ENCODE data around the gene PNMA8C.
A peak's percentile ranks its signal among the peaks of the same experiment; 100 is the strongest.

The PNMA8C gene

DNA sequence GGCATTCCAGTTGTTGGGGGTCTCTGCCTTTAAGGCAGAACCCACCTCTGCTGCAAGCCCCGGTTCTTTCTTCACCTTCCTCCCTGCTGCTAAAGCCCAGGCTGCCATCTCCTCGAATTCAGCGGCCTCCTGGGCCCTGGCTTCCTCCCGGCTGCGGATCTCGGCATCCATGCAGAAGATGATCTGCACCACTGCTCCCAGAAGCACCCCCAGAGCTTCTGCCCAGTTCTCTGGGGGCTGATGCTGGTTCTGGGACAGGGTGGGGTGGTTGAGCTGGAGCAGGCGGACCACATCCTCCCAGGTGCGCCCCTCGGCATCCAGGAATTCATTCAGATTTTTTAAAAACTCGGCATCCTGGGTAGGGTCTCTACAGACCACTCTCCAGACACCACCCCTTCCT lies 41.6 kb upstream of the PNMA8C start:
- no peak overlapping the region for H3K4me3 ChIP-seq (ENCODE audit: low read depth, low read length)
- in situ Hi-C loops (cut with HindIII; ENCODE audit: low sequenced_read_pairs): no loop called here
- DNase-seq (ENCODE audit: low read depth): no peak
- TF ChIP-seq CTCF (IDR thresholded peaks at IDR 0.05; ENCODE audit: low read depth, low read length, missing control alignments): no peak

GRCh38 chr19:46469541-46470185 lies 40.9 kb upstream of the PNMA8C start:
- no peak overlapping the region for H3K4me3 ChIP-seq (ENCODE audit: low read depth, low read length)
- in situ Hi-C loops (cut with HindIII; ENCODE audit: low sequenced_read_pairs): no loop called here
- TF ChIP-seq CTCF (IDR thresholded peaks at IDR 0.05; ENCODE audit: low read depth, low read length, missing control alignments): no peak
- DNase-seq (ENCODE audit: low read depth): no peak

DNA sequence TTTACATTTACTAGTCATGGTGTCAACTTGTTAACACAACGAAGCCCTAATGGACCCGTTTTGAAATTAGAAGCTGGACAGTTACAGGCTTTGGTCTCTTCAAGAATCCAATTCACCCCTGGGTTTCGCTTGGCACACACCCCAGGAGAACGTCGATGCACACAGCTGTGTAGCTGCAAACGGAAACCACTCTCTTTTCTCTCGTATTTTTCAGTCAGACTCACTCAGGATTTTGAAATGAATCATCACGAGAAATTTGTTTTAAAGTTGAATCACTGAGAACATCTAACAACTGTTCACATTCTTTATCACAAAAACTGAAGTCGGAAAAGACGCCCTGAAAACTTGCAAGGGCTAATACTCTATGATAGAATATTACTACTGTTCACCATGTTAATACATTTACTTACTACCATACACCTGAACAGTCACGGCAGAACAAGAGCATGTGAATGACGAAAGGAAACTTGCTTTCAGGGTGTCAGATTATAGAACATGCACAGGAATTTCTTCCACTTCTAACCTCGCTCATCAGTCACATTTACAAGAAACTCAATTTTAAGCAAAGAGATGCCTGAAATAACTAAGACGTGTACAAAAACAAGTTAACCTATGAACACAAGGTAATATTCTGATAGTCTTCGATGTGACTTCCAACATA lies 37.9 kb upstream of the PNMA8C start:
- no peak for TF ChIP-seq CTCF (IDR thresholded peaks at IDR 0.05; ENCODE audit: low read depth, low read length, missing control alignments)
- H3K4me3 ChIP-seq (ENCODE audit: low read depth, low read length): no peak overlapping the region
- peak; percentile 87 for DNase-seq (ENCODE audit: low read depth)
- in situ Hi-C loops (cut with HindIII; ENCODE audit: low sequenced_read_pairs): no loop called here

DNA sequence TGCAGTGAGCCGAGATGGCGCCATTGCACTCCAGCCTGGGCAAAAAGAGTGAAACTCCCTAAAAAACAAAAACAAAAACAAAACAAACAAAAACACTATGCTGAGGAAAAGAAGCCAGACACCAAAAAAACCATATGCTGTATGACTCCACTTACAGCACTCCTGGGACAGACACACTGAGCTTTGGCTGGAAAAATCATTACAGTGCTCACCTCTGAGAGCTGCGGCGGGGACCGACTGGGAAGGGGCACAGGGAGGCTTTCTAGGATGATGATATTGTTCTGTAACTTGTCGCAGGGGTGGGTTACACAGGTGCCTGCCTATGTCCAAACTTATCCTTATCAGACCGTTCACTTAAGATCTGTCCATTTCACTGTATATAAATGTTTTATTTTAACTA lies 34.8 kb upstream of the PNMA8C start:
- DNase-seq (ENCODE audit: low read depth): no peak
- no peak for TF ChIP-seq CTCF (IDR thresholded peaks at IDR 0.05; ENCODE audit: low read depth, low read length, missing control alignments)
- in situ Hi-C loops (cut with HindIII; ENCODE audit: low sequenced_read_pairs): no loop called here
- no peak overlapping the region for H3K4me3 ChIP-seq (ENCODE audit: low read depth, low read length)

DNA sequence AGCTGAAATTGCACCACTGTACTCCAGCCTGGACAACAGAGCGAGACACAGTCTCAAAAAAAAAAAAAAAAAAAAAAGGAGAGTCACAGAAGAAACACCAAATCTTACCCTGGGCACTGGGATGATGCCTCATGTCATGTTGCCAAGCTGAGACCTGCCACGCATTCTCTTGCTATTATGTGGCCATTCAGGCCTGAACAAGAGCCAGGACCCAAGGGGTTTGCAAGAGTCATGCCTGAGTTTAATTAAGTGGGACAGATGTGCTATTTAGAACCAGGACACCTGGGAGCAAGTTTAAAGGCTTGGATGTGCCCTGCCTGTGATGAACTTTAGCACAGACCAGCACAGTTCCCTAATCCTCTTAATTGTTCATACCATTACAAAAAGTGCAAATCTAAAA lies 32.8 kb upstream of the PNMA8C start:
- in situ Hi-C loops (cut with HindIII; ENCODE audit: low sequenced_read_pairs): no loop called here
- TF ChIP-seq CTCF (IDR thresholded peaks at IDR 0.05; ENCODE audit: low read depth, low read length, missing control alignments): no peak
- no peak overlapping the region for H3K4me3 ChIP-seq (ENCODE audit: low read depth, low read length)
- no peak for DNase-seq (ENCODE audit: low read depth)

DNA sequence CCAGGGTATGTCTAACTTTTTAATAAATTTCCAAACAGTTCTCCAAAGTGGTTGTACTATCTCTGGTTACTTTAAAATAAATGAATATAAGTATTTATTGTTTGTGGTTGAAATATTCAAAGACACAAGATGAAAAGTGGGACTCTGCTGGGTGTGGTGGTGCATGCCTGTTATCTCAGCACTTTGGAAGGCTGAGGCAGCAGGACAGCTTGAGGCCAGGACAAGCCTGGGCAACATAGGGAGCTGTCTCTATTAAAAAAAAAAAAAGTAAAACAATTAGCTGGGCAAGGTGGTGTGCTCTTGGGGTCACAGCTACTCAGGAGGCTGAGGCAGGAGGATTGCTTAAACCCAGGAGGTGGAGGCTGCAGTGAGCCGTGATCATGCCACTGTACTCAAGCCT lies 32.2 kb upstream of the PNMA8C start:
- TF ChIP-seq CTCF (IDR thresholded peaks at IDR 0.05; ENCODE audit: low read depth, low read length, missing control alignments): no peak
- no peak for DNase-seq (ENCODE audit: low read depth)
- in situ Hi-C loops (cut with HindIII; ENCODE audit: low sequenced_read_pairs): no loop called here
- H3K4me3 ChIP-seq (ENCODE audit: low read depth, low read length): no peak overlapping the region

All from astrocyte of the cerebellum (primary cell).